GM08714 (cell line): Measurements from ENCODE around the gene ZDHHC5.

ENCODE experiments used
- H3K4me3 ChIP-seq: fragments of 200-500 bp; sonication (Bioruptor generic); 2 replicates; pipeline ENCODE4 v1.5.1; 2014; ENCODE audit warnings: mild to moderate bottlenecking, low read length, inconsistent platforms
- ZNF274 ChIP-seq: IDR thresholded peaks from 2 replicates; pipeline ENCODE4 v1.6.1; 2012; ENCODE audit warnings: mild to moderate bottlenecking, low read depth, low read length

ZDHHC5 gene

GRCh38 chr11:57638811-57639320, 29.0 kb upstream of the ZDHHC5 start:
- TF ChIP-seq ZNF274, result no peak
- H3K4me3 ChIP-seq, result peak overlapping the region; percentile 65

DNA sequence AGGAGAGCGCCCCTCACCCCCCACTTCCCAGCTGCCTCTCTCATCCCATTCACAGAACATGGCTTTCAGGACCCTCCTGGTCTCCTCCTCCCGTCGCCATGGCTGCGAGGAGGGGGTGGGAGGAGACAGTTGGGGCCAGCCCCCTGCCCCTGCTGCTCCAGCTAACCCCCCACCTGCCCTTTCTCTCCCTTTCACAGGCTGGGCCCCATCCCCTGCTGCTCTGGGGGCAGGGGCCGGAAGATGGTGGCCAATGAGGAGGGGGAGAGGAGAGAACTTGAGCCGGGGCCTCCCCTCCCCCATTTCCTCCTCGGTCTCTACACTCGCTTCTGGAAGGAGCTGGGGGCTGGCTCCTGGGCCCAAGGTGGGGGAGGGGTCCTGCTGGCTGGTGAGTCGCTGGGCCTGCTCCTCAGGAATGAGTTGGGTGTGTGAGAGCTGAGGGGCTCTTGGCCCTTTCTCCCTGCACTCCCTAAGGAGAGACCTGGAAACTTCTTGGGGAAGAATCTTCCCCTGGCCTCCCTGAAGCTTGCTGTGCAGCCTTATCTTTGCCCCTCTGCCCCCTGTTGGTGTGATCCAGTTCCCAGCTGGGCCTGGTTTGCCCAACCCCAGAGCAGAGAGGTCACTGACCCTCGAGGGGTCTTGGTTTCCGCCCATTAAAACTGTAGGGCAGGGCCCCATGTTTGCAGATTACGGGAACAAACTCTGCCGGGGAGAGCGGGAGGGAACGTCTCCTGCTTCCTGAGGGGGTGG, 28.4 kb upstream of the ZDHHC5 start:
- peak overlapping the region; percentile 65; the same call in 1 of the 2 replicates for H3K4me3 ChIP-seq
- TF ChIP-seq ZNF274, result no peak

- H3K4me3 ChIP-seq, result no peak overlapping the region
- TF ChIP-seq ZNF274, result no peak
These were observed 27.7 kb upstream of the ZDHHC5 start for GRCh38 chr11:57640068-57640800.

- no peak overlapping the region for H3K4me3 ChIP-seq
- no peak for TF ChIP-seq ZNF274
These were observed 26.7 kb upstream of the ZDHHC5 start for GRCh38 chr11:57641011-57641807.

DNA sequence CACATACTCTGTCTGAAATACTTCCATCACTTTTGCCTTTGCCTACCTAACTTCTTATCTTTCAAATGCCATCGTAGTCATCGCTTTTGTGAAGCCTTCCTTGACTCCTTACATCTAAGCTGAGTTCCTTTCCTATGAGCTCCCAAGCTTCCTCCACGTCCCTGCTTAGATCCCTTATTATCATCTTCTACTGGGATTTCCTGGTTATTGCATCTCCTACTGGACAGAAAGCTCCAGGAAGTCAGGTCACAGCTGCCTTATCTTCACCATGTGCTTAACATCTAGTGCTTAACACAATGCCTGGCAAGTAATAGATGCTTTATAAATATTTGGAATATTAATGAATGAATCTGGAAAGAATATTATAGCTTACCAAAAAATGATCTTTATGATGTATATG, 24.1 kb upstream of the ZDHHC5 start:
- TF ChIP-seq ZNF274, result no peak
- no peak overlapping the region for H3K4me3 ChIP-seq

- TF ChIP-seq ZNF274, result no peak
- no peak overlapping the region for H3K4me3 ChIP-seq
These were observed 22.9 kb upstream of the ZDHHC5 start for GRCh38 chr11:57644748-57645688.

DNA sequence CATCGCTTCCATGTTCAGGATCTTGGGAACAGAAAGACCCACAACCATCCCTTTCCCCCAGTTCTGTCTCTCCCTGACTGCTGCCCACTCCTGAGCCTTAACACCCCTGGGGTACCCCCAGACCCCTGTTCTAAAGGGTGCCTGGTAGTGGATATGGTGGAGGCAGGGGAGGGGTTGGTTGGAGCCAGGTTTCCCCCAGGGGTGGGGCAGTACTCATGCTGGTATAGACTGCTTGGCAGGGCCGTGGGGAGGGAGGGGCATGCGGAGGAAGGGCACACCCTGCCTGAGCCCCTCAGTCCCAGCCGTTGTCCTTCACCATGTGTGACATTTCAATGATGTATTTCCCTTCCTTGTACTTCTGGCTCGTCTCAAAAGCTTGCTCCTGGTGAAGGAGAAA, 22.2 kb upstream of the ZDHHC5 start:
- no peak overlapping the region for H3K4me3 ChIP-seq
- no peak for TF ChIP-seq ZNF274

- H3K4me3 ChIP-seq, result no peak overlapping the region
- TF ChIP-seq ZNF274, result no peak
These were observed 21.6 kb upstream of the ZDHHC5 start for GRCh38 chr11:57646194-57646798.

GRCh38 chr11:57646799-57647303, 21.1 kb upstream of the ZDHHC5 start:
- no peak overlapping the region; the same call in 1 of the 2 replicates for H3K4me3 ChIP-seq
- TF ChIP-seq ZNF274, result no peak

DNA sequence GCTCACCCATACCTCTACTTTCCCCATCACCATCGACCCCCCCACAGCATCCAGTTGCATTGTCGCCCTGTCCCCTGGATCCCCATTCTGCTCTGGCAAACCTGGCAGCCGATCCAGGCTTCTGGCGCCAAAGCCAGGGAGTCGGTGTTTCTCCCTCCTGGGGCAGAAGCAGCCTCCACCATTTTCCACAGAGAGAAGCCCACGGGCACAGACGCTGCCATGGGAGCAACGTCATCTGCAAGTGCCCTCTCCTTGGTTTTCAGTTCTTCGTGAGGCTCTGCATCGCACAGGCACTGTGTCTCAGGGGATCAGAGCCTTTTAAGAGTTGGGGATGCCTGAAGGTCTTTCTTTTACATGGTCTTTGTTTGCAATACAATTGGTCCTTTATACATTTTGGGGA, 20.5 kb upstream of the ZDHHC5 start:
- TF ChIP-seq ZNF274, result no peak
- no peak overlapping the region; the same call in 1 of the 2 replicates for H3K4me3 ChIP-seq

GRCh38 chr11:57647960-57648800, 19.7 kb upstream of the ZDHHC5 start:
- no peak overlapping the region; the same call in 1 of the 2 replicates for H3K4me3 ChIP-seq
- no peak for TF ChIP-seq ZNF274

GRCh38 chr11:57648801-57649735, 18.8 kb upstream of the ZDHHC5 start:
- H3K4me3 ChIP-seq, result no peak overlapping the region; the same call in 1 of the 2 replicates
- TF ChIP-seq ZNF274, result no peak
